ENCODE data around the gene RANBP1. TPM values are rescaled to one million over a fixed set of nuclear protein-coding genes. Genes with fewer than 3 reads are reported as not detected.

RANBP1 gene
- total RNA-seq, 4 donors from 2014 or later: 104 to 159 (median 119) TPM

DNA sequence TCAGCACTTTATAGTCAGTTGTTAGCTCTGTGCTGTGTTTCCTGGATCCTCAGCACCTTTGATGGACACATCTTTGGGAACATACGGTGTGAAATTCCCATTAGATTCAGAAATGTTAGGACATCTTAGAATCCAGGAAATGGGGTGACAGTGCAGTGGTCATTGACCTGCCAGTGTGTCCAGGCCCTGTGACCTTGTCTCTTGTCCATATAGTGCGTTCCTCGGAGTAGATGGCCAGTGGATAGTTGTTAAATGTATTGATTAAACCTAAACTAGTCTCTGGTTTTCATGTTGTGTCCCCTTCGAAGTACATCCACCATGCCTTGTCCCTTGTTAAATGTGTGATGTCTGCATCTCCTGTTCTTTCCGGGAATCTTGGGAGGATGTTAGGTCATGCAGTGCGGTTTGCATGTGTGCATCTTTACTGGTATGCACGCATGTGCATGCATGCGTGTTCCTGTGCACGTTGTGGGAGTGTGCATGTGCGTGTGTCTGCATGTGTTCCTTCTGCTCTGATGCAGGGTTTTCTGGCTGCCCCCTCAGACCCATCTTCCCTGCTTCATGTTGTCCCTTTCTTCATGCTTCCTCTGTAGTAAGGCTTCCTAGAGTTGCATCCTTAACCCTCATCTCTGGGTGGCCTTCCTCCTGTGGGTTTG, 31.9 kb upstream of the RANBP1 start:
- intact Hi-C loops (cut with DNase I; ENCODE audit: low total_unique reads): no loop called here
- no peak overlapping the region for H3K4me3 ChIP-seq (ENCODE audit: low read depth, poor library complexity, severe bottlenecking)
- 62 to 68% methylated on average over 10 of the region's 10 CpGs for WGBS, 2 donors
- no peak for DNase-seq (ENCODE audit: low spot score in 2 of 2)
- TF ChIP-seq POLR2A (IDR thresholded peaks at IDR 0.05): no peak
- TF ChIP-seq, protein P1, sequence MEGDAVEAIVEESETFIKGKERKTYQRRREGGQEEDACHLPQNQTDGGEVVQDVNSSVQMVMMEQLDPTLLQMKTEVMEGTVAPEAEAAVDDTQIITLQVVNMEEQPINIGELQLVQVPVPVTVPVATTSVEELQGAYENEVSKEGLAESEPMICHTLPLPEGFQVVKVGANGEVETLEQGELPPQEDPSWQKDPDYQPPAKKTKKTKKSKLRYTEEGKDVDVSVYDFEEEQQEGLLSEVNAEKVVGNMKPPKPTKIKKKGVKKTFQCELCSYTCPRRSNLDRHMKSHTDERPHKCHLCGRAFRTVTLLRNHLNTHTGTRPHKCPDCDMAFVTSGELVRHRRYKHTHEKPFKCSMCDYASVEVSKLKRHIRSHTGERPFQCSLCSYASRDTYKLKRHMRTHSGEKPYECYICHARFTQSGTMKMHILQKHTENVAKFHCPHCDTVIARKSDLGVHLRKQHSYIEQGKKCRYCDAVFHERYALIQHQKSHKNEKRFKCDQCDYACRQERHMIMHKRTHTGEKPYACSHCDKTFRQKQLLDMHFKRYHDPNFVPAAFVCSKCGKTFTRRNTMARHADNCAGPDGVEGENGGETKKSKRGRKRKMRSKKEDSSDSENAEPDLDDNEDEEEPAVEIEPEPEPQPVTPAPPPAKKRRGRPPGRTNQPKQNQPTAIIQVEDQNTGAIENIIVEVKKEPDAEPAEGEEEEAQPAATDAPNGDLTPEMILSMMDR (IDR thresholded peaks at IDR 0.05): no peak

DNA sequence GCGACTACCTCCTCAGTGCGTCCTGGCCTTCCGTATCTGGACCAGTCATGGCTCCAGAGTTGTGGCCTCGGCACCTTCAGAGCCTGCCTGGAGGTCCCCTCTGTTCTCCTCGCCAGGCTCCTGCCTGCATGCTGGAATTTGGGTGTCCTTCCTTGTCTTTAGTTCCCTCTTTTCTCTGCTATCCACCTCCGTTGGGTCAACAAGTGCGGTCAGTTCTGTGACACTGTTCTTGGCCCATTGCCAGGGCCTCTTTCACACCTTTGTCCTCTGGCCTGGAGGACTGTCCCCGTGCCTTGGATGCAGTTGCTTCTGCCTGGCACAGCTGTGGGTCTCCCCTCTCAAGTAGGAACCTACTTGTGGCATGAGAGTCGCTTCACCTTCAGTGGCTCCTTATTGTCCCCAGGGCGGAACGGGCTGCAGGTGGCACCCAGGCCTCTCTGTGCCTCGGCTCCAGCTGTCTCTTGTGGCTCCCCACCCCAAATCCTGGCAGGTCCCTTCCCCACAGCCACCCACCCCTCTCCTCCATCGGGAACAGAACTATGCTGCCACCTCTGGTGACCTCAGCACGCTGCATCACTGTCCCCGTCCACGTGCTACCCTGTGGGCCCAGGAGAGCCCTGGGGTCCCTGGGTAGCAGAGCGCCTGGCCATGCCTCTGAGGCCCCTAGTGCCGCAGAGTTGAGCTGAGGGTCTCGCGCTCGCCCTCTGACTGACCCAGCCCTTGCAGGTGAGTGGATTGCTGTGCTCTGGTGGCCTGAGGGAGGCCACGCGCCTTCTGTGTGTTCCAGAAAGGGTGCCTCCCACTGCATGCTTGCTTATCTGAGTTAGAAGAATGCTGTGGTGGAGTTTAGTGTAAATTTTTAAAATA, 31.1 kb upstream of the RANBP1 start:
- 75 to 78% methylated on average over 23 of the region's 23 CpGs for WGBS, 2 donors
- DNase-seq (ENCODE audit: low spot score in 2 of 2): no peak
- H3K4me3 ChIP-seq (ENCODE audit: low read depth, poor library complexity, severe bottlenecking): no peak overlapping the region
- TF ChIP-seq POLR2A (IDR thresholded peaks at IDR 0.05): no peak
- TF ChIP-seq, protein P1 (IDR thresholded peaks at IDR 0.05): no peak
- intact Hi-C loops (cut with DNase I; ENCODE audit: low total_unique reads): no loop called here

DNA sequence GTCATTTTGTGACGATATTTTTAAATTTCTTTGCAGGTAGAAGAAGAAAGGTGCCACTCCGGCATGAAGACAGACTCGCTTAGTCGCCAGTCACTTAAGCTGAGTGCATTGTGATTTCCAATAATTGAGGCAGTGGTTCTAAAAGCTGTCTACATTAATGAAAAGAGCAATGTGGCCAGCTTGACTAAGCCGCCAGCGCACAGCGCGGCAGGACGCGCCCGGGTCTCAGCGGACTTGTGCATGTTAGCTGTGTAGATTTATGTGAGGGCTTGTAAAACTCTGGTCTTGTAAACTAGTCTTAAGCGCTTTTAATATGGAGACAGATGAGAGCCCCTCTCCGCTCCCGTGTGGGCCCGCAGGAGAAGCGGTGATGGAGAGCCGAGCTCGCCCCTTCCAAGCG, 30.3 kb upstream of the RANBP1 start:
- no peak for DNase-seq (ENCODE audit: low spot score in 2 of 2)
- H3K4me3 ChIP-seq (ENCODE audit: low read depth, poor library complexity, severe bottlenecking): no peak overlapping the region
- TF ChIP-seq, protein P1 (IDR thresholded peaks at IDR 0.05): no peak
- no peak for TF ChIP-seq POLR2A (IDR thresholded peaks at IDR 0.05)
- intact Hi-C loops (cut with DNase I; ENCODE audit: low total_unique reads): no loop called here
- 93 to 95% methylated on average over 20 of the region's 20 CpGs for WGBS, 2 donors

DNA sequence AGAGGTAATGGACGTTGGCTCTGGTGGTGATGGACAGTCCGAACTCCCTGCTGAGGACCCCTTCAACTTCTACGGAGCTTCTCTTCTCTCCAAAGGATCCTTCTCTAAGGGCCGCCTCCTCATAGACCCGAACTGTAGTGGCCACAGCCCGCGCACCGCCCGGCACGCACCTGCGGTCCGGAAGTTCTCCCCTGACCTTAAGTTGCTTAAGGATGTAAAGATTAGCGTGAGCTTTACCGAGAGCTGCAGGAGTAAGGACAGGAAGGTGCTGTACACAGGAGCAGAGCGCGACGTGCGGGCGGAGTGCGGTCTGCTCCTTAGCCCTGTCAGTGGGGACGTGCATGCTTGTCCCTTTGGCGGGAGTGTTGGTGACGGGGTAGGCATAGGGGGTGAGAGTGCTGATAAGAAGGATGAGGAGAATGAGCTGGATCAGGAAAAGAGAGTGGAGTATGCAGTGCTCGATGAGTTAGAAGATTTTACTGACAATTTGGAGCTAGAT, 29.8 kb upstream of the RANBP1 start:
- TF ChIP-seq, protein P1 (IDR thresholded peaks at IDR 0.05): no peak
- no peak for TF ChIP-seq POLR2A (IDR thresholded peaks at IDR 0.05)
- 94 to 96% methylated on average over 24 of the region's 24 CpGs for WGBS, 2 donors
- no peak overlapping the region for H3K4me3 ChIP-seq (ENCODE audit: low read depth, poor library complexity, severe bottlenecking)
- no peak for DNase-seq (ENCODE audit: low spot score in 2 of 2)
- intact Hi-C loops (cut with DNase I; ENCODE audit: low total_unique reads): no loop called here

DNA sequence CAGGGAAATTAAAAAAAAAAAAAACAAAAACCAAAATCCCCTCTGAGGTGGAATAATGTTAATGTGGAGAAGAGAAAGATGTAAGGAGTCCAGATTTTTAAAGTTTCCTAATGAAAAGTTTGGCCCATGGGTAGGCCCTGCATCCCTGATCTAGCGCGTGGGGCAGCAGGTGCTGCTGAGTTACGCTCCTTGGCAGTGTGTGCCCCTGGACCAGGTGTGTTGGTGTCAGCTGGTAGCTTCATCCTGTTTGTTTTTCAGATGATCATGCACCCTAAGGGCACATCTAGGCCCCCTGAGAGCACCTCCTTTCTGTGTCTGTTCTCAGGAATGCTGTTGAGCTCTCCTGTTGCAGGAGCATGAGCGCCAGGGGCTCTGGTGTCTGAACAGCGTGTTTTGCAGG, 29.1 kb upstream of the RANBP1 start:
- intact Hi-C loops (cut with DNase I; ENCODE audit: low total_unique reads): no loop called here
- WGBS, 2 donors: 90 to 95% methylated on average over 5 of the region's 5 CpGs
- DNase-seq (ENCODE audit: low spot score in 2 of 2): no peak
- no peak for TF ChIP-seq POLR2A (IDR thresholded peaks at IDR 0.05)
- TF ChIP-seq, protein P1 (IDR thresholded peaks at IDR 0.05): no peak
- H3K4me3 ChIP-seq (ENCODE audit: low read depth, poor library complexity, severe bottlenecking): no peak overlapping the region
